ENCODE measurements around the gene ATP8B4. TPM values are rescaled to one million over a fixed set of nuclear protein-coding genes. Genes with fewer than 3 reads are reported as not detected.
A peak's percentile ranks its signal among the peaks of the same experiment; 100 is the strongest.

Gene ATP8B4
- total RNA-seq, 6 donors from 2014 or later = 2.2 to 9.4 (median 5.4) TPM

- ATAC-seq (ENCODE audit: low FRiP score in 2 of 2) = no peak
- Histone ChIP-seq H3K27me3 (no peaks in the 10 kb centered on the region), H3K9me3 (peaks cover 0 to 5% (median 0%) of the 10 kb centered on the region in 4 donors), H3K4me3 (no peak overlapping the region), H3K4me1 (no peaks in the 10 kb centered on the region), H3K36me3 (no peaks in the 10 kb centered on the region), H3K27ac (no peak overlapping the region)
- no peak for DNase-seq
- 70 to 94% methylated on average over 2 to 3 of the region's 3 CpGs for WGBS, 2 donors
- no peak for TF ChIP-seq CTCF (IDR thresholded peaks at IDR 0.05)
- TF ChIP-seq POLR2AphosphoS5 (IDR thresholded peaks at IDR 0.05) = no peak
- TF ChIP-seq POLR2A (IDR thresholded peaks at IDR 0.05) = no peak
- no peak for TF ChIP-seq EP300 (IDR thresholded peaks at IDR 0.05)
Observed at GRCh38 chr15:49953421-49953820, 165.6 kb downstream of the ATP8B4 start.

- Histone ChIP-seq H3K27me3 (no peaks in the 10 kb centered on the region), H3K4me3 (no peak overlapping the region), H3K27ac (no peak overlapping the region), H3K9me3 (peaks cover 0 to 5% (median 0%) of the 10 kb centered on the region in 4 donors), H3K36me3 (no peaks in the 10 kb centered on the region), H3K4me1 (no peaks in the 10 kb centered on the region)
- ATAC-seq (ENCODE audit: low FRiP score in 2 of 2) (no peak), DNase-seq (peak in 1 of 2 donors; percentile 38)
- peak in 1 of 4 donors; percentile 5 for TF ChIP-seq EP300 (IDR thresholded peaks at IDR 0.05)
- TF ChIP-seq POLR2A (IDR thresholded peaks at IDR 0.05) = no peak
- no peak for TF ChIP-seq POLR2AphosphoS5 (IDR thresholded peaks at IDR 0.05)
- TF ChIP-seq CTCF (IDR thresholded peaks at IDR 0.05) = no peak
- 58 to 80% methylated on average over 2 of the region's 2 CpGs for WGBS, 2 donors
Observed at GRCh38 chr15:49946681-49947080, 172.4 kb downstream of the ATP8B4 start.

GRCh38 chr15:49934487-49934886 lies 184.5 kb downstream of the ATP8B4 start:
- Histone ChIP-seq H3K27ac (no peak overlapping the region), H3K27me3 (no peaks in the 10 kb centered on the region), H3K4me1 (no peaks in the 10 kb centered on the region), H3K36me3 (no peaks in the 10 kb centered on the region), H3K9me3 (no peaks in the 10 kb centered on the region), H3K4me3 (no peak overlapping the region)
- ATAC-seq (ENCODE audit: low FRiP score in 2 of 2) (no peak), DNase-seq (no peak)
- TF ChIP-seq CTCF (IDR thresholded peaks at IDR 0.05) (no peak), POLR2AphosphoS5 (IDR thresholded peaks at IDR 0.05) (no peak), POLR2A (IDR thresholded peaks at IDR 0.05) (no peak), EP300 (IDR thresholded peaks at IDR 0.05) (no peak)
- 88 to 94% methylated on average over 2 of the region's 2 CpGs for WGBS, 2 donors

- 81 to 88% methylated on average over 2 of the region's 2 CpGs for WGBS, 2 donors
Observed at GRCh38 chr15:49927189-49927861, 191.7 kb downstream of the ATP8B4 start.

More at GRCh38 chr15:49927189-49927861, 191.7 kb downstream of the ATP8B4 start:
- Histone ChIP-seq H3K4me1 (no peaks in the 10 kb centered on the region), H3K9me3 (no peaks in the 10 kb centered on the region), H3K27ac (no peak overlapping the region), H3K36me3 (no peaks in the 10 kb centered on the region), H3K4me3 (no peak overlapping the region), H3K27me3 (no peaks in the 10 kb centered on the region)
- ATAC-seq (ENCODE audit: low FRiP score in 2 of 2) (peak in 1 of 2 donors; percentile 46), DNase-seq (no peak)
- TF ChIP-seq POLR2AphosphoS5 (IDR thresholded peaks at IDR 0.05) (no peak), POLR2A (IDR thresholded peaks at IDR 0.05) (no peak), CTCF (IDR thresholded peaks at IDR 0.05) (no peak), EP300 (IDR thresholded peaks at IDR 0.05) (no peak)

Data from upper lobe of left lung (tissue), 6 donors.